ENCODE data around the gene TP73.

TP73 gene

DNA sequence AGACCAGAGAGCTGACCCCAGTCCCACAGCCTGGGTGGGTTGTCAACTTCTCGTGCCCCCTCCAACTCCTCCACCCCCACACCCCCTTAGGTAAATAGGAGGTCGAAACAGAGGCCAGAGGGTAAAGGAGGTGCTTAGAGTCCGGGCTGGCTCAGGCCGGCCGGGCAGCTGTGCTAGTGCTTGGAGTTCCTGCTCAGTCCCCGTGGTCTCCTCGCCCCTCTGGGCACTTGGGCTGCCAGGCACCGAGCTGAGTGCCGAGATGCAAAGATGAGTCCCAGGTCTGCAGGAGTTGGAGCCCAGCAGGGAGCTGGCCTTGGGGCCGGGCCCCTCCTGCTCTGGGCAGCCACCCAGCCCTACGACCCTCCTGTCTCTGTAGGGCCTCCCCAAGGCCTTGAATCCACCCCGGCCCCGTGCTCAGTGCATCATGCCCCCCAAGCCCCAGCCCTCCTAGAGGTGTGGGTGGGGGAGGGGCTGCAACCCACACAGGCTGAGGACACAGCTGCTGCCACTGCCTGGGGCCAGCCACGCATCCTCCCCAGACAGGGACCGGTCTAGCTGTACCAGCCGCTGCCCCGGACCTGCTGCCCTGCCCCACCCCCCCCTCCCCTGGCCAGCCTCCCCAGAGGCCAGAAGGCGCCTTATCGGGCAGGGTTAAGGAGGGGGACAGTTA, 122.1 kb downstream of the TP73 start:
- TF ChIP-seq, protein P1, sequence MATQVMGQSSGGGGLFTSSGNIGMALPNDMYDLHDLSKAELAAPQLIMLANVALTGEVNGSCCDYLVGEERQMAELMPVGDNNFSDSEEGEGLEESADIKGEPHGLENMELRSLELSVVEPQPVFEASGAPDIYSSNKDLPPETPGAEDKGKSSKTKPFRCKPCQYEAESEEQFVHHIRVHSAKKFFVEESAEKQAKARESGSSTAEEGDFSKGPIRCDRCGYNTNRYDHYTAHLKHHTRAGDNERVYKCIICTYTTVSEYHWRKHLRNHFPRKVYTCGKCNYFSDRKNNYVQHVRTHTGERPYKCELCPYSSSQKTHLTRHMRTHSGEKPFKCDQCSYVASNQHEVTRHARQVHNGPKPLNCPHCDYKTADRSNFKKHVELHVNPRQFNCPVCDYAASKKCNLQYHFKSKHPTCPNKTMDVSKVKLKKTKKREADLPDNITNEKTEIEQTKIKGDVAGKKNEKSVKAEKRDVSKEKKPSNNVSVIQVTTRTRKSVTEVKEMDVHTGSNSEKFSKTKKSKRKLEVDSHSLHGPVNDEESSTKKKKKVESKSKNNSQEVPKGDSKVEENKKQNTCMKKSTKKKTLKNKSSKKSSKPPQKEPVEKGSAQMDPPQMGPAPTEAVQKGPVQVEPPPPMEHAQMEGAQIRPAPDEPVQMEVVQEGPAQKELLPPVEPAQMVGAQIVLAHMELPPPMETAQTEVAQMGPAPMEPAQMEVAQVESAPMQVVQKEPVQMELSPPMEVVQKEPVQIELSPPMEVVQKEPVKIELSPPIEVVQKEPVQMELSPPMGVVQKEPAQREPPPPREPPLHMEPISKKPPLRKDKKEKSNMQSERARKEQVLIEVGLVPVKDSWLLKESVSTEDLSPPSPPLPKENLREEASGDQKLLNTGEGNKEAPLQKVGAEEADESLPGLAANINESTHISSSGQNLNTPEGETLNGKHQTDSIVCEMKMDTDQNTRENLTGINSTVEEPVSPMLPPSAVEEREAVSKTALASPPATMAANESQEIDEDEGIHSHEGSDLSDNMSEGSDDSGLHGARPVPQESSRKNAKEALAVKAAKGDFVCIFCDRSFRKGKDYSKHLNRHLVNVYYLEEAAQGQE (IDR thresholded peaks at IDR 0.05; ENCODE audit: insufficient read depth in 1 of 2, low read depth in 2 of 2, low read length in 2 of 2) = no peak
- TF ChIP-seq POLR2AphosphoS5 (IDR thresholded peaks at IDR 0.05; ENCODE audit: low read depth, low read length) (no peak), FOXP2 (optimal IDR thresholded peaks at IDR 0.05; ENCODE audit: borderline replicate concordance, extremely low read depth, extremely low read length, insufficient read depth) (no peak), TAF1 (IDR thresholded peaks at IDR 0.05; ENCODE audit: borderline replicate concordance, insufficient read depth, low read length) (no peak), SIN3A (IDR thresholded peaks at IDR 0.05; ENCODE audit: borderline replicate concordance, insufficient read depth, low read length) (no peak)

GRCh38 chr1:3774946-3775489, 122.7 kb downstream of the TP73 start:
- TF ChIP-seq, protein P1 (IDR thresholded peaks at IDR 0.05; ENCODE audit: insufficient read depth in 1 of 2, low read depth in 2 of 2, low read length in 2 of 2) = no peak
- no peak for TF ChIP-seq POLR2AphosphoS5 (IDR thresholded peaks at IDR 0.05; ENCODE audit: low read depth, low read length)
- TF ChIP-seq TAF1 (IDR thresholded peaks at IDR 0.05; ENCODE audit: borderline replicate concordance, insufficient read depth, low read length) = no peak
- TF ChIP-seq FOXP2 (optimal IDR thresholded peaks at IDR 0.05; ENCODE audit: borderline replicate concordance, extremely low read depth, extremely low read length, insufficient read depth) = no peak
- TF ChIP-seq SIN3A (IDR thresholded peaks at IDR 0.05; ENCODE audit: borderline replicate concordance, insufficient read depth, low read length) = no peak

DNA sequence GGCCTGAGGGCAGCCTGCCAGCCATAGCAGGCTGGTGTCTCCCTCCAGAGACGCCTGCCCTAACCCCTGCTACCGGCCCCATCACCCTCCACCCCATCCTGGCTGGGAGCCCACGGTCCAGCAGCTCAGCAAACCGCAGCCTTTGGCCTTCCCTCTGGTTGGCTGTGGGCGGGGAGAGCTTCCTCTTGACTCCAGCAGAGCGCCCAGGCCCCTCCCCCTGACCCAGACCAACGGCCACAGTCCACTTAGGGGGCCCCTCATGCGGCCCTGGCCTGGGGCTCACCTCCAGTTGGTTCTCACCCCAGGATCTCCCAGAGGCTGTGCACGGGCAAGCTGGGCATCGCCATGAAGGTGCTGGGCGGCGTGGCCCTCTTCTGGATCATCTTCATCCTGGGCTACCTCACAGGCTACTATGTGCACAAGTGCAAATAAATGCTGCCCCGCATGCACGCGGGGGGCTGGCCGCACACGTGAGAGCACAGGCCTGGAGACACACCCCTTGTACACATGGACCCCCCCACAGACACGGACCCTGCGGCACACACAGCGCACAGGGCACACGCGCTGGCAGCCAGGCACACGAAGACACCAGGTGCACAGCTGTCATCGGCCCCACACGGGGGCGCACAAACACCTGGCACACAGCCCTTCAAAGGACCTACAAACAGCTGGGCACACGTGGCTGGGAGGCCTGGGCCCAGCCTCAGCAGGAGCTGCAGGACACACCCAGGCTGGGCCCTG, 123.3 kb downstream of the TP73 start:
- TF ChIP-seq TAF1 (IDR thresholded peaks at IDR 0.05; ENCODE audit: borderline replicate concordance, insufficient read depth, low read length) (no peak), FOXP2 (optimal IDR thresholded peaks at IDR 0.05; ENCODE audit: borderline replicate concordance, extremely low read depth, extremely low read length, insufficient read depth) (no peak), SIN3A (IDR thresholded peaks at IDR 0.05; ENCODE audit: borderline replicate concordance, insufficient read depth, low read length) (no peak), POLR2AphosphoS5 (IDR thresholded peaks at IDR 0.05; ENCODE audit: low read depth, low read length) (no peak)
- TF ChIP-seq, protein P1 (IDR thresholded peaks at IDR 0.05; ENCODE audit: insufficient read depth in 1 of 2, low read depth in 2 of 2, low read length in 2 of 2) = no peak

GRCh38 chr1:3776231-3776961, 124.1 kb downstream of the TP73 start:
- TF ChIP-seq, protein P1 (IDR thresholded peaks at IDR 0.05; ENCODE audit: insufficient read depth in 1 of 2, low read depth in 2 of 2, low read length in 2 of 2) = no peak
- TF ChIP-seq FOXP2 (optimal IDR thresholded peaks at IDR 0.05; ENCODE audit: borderline replicate concordance, extremely low read depth, extremely low read length, insufficient read depth) (no peak), SIN3A (IDR thresholded peaks at IDR 0.05; ENCODE audit: borderline replicate concordance, insufficient read depth, low read length) (no peak), POLR2AphosphoS5 (IDR thresholded peaks at IDR 0.05; ENCODE audit: low read depth, low read length) (no peak), TAF1 (IDR thresholded peaks at IDR 0.05; ENCODE audit: borderline replicate concordance, insufficient read depth, low read length) (no peak)
